Activated CD4-positive, CD25-positive, alpha-beta regulatory T cell treated with anti-CD3 and anti-CD28 coated beads, Interleukin-2, amount 50 U/mL, for 24 hours (primary cell): ENCODE measurements around the gene SKP1.
A peak's percentile ranks its signal among the peaks of the same experiment; 100 is the strongest.

Experiments used
- ATAC-seq, 2 donors: fragments of 150-1000 bp; cut with Tn5 transposase; one replicate each; pipeline ENCODE4 v1.10.0; 2021; ENCODE audit warnings: mild to moderate bottlenecking in 1 of 2, moderate library complexity in 1 of 2

SKP1 gene

GRCh38 chr5:134111741-134112647 lies 64.8 kb downstream of the SKP1 start:
- ATAC-seq, result peak; percentile 83 to 86

GRCh38 chr5:134110382-134110781 lies 66.4 kb downstream of the SKP1 start:
- no peak for ATAC-seq

- no peak for ATAC-seq
Measured at GRCh38 chr5:134107779-134108178, 69.0 kb downstream of the SKP1 start.

- no peak for ATAC-seq
Measured at GRCh38 chr5:134106991-134107701, 69.6 kb downstream of the SKP1 start.

GRCh38 chr5:134103998-134104654 lies 72.6 kb downstream of the SKP1 start:
- ATAC-seq, result no peak

- ATAC-seq, result peak in 1 of 2 donors; percentile 9
Measured at GRCh38 chr5:134103397-134103796, 73.4 kb downstream of the SKP1 start.

- peak; percentile 18 to 19 for ATAC-seq
Measured at GRCh38 chr5:134101686-134102439, 74.9 kb downstream of the SKP1 start.

- peak; percentile 92 to 93 for ATAC-seq
Measured at GRCh38 chr5:134100283-134101091, 76.3 kb downstream of the SKP1 start.

- ATAC-seq, result no peak
Measured at GRCh38 chr5:134099939-134100282, 76.8 kb downstream of the SKP1 start.

GRCh38 chr5:134099288-134099872 lies 77.4 kb downstream of the SKP1 start:
- ATAC-seq, result no peak
